Effector memory CD4-positive, alpha-beta T cell (primary cell): ENCODE data around the gene ZC3H4.
"Not testable (repeated sequence)": the region's sequence is repeated elsewhere in the genome, so short reads cannot be mapped to it uniquely, and the experiment has no call there.

ENCODE experiments used
- DNase-seq, 3 donors: peaks; one replicate each; pipeline ENCODE4 v3.0.0-alpha.2; 2020
- H3K27ac ChIP-seq: 2 replicates; pipeline ENCODE4 v1.7.0; 2013; ENCODE audit warnings: mild to moderate bottlenecking, low read length, moderate library complexity; ENCODE audit not compliant: insufficient read depth, poor library complexity, severe bottlenecking
- H3K27me3 ChIP-seq: replicated peaks from 2 replicates; pipeline ENCODE4 v1.7.0; 2013; ENCODE audit warnings: mild to moderate bottlenecking, low read length; ENCODE audit not compliant: insufficient read depth, control insufficient read depth, poor library complexity, severe bottlenecking
- H3K36me3 ChIP-seq: 2 replicates; pipeline ENCODE4 v1.7.0; 2013; ENCODE audit warnings: mild to moderate bottlenecking, low read length, moderate library complexity; ENCODE audit not compliant: control insufficient read depth, insufficient read depth
- H3K4me1 ChIP-seq: 2 replicates; pipeline ENCODE4 v1.7.0; 2013; ENCODE audit warnings: low read length, mild to moderate bottlenecking; ENCODE audit not compliant: control insufficient read depth, insufficient read depth, poor library complexity, severe bottlenecking
- H3K4me3 ChIP-seq: 2 replicates; pipeline ENCODE4 v1.7.0; 2013; ENCODE audit warnings: low read length, low read depth, mild to moderate bottlenecking; ENCODE audit not compliant: insufficient read depth, poor library complexity, severe bottlenecking
- H3K9me3 ChIP-seq: 2 replicates; pipeline ENCODE4 v1.7.0; 2013; ENCODE audit warnings: mild to moderate bottlenecking, low read length, moderate library complexity; ENCODE audit not compliant: control insufficient read depth

The ZC3H4 gene

DNA sequence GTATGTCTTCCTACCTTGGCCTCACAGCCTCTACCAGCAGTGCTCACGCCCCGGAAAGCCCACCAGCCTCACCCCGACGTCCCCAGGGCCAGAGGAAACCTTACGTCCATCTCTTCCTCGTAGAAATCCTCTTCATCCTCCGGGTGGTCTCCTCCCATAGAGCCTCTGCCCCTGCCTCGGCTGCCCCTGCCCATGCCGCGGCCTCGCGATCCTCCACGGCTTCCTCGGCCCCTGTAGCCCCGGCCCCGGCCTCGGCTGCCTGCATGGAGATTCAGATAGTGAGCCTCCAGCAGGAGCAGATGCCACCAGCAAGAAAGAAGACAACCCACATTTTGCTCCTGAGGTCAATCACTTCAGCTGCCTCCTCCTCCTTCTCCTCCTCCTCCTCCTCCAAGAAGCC is 27.3 kb downstream of the ZC3H4 start:
- Histone ChIP-seq H3K27ac (no peak overlapping the region), H3K4me3 (no peak overlapping the region), H3K9me3 (no peaks in the 10 kb centered on the region), H3K27me3 (no peaks in the 10 kb centered on the region), H3K36me3 (peaks cover 82% of the 10 kb centered on the region), H3K4me1 (no peaks in the 10 kb centered on the region)
- DNase-seq: no peak

- no peaks in the 10 kb centered on the region for H3K9me3 ChIP-seq
- H3K4me1 ChIP-seq: no peaks in the 10 kb centered on the region
- no peak for DNase-seq
- H3K27ac ChIP-seq: no peak overlapping the region
- no peaks in the 10 kb centered on the region for H3K27me3 ChIP-seq
- peaks cover 80% of the 10 kb centered on the region for H3K36me3 ChIP-seq
- no peak overlapping the region for H3K4me3 ChIP-seq
Observed at GRCh38 chr19:47084879-47085439, 28.6 kb downstream of the ZC3H4 start.

DNA sequence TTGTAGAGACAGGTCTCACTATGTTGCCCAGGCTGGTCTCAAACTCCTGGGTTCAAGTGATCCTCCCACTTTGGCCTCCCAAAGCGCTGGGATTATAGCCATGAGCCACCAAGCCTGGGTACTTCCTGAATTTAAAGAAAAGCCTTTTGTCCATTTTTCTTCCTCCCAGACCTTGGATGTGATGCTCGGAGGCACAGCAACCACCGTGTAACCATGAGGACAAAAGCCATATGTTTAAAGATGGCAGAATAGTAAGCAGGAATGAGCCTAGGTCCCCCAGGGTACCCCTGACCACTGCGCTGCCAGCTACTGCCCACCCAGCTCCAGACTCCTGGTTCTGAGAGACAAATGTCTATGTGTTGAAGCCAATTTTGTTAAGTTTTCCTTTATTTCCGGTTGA is 31.1 kb downstream of the ZC3H4 start:
- no peak for DNase-seq
- no peak overlapping the region for H3K27ac ChIP-seq
- H3K4me1 ChIP-seq: no peaks in the 10 kb centered on the region
- H3K36me3 ChIP-seq: peaks cover 63% of the 10 kb centered on the region
- no peaks in the 10 kb centered on the region for H3K9me3 ChIP-seq
- no peaks in the 10 kb centered on the region for H3K27me3 ChIP-seq
- H3K4me3 ChIP-seq: no peak overlapping the region

GRCh38 chr19:47081095-47081494 is 32.5 kb downstream of the ZC3H4 start:
- no peak for DNase-seq
- no peaks in the 10 kb centered on the region for H3K9me3 ChIP-seq
- no peak overlapping the region for H3K27ac ChIP-seq
- H3K4me1 ChIP-seq: no peaks in the 10 kb centered on the region
- H3K4me3 ChIP-seq: no peak overlapping the region
- H3K36me3 ChIP-seq: peaks cover 56% of the 10 kb centered on the region
- no peaks in the 10 kb centered on the region for H3K27me3 ChIP-seq

- peaks cover 52% of the 10 kb centered on the region for H3K36me3 ChIP-seq
- not testable (repeated sequence) for H3K9me3 ChIP-seq, H3K27me3 ChIP-seq, DNase-seq, H3K4me1 ChIP-seq, H3K4me3 ChIP-seq, H3K27ac ChIP-seq
Observed at GRCh38 chr19:47078351-47078750, 35.2 kb downstream of the ZC3H4 start.

GRCh38 chr19:47075941-47076340 is 37.6 kb downstream of the ZC3H4 start:
- no peak overlapping the region for H3K27ac ChIP-seq
- peaks cover 49% of the 10 kb centered on the region for H3K36me3 ChIP-seq
- H3K27me3 ChIP-seq: no peaks in the 10 kb centered on the region
- no peak overlapping the region for H3K4me3 ChIP-seq
- H3K4me1 ChIP-seq: no peaks in the 10 kb centered on the region
- no peaks in the 10 kb centered on the region for H3K9me3 ChIP-seq
- DNase-seq: no peak

GRCh38 chr19:47075179-47075810 is 38.3 kb downstream of the ZC3H4 start:
- Histone ChIP-seq H3K4me3 (no peak overlapping the region), H3K36me3 (peaks cover 50% of the 10 kb centered on the region), H3K27ac (no peak overlapping the region), H3K4me1 (no peaks in the 10 kb centered on the region), H3K27me3 (no peaks in the 10 kb centered on the region), H3K9me3 (no peaks in the 10 kb centered on the region)
- DNase-seq: no peak

DNA sequence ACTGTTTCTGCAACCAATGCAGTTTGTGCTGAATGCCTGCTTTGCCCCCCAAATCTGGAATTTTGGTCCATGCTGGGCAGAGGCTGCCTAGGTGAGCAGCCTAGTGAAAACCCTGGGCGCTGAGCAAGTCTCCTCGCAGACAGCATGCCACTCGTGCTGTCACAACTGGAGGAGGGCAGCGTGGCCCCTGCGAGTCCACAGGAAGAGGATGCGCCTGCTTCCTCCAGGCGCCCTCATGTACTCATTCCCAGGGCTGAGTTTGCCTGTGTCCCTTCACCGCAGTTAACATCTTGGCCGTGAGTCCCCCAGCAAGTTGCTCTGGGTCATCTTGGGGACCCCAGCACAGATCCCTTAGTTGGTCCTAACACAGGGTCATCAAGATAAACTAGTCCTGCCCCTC is 39.0 kb downstream of the ZC3H4 start:
- Histone ChIP-seq H3K4me3 (no peak overlapping the region), H3K36me3 (peaks cover 57% of the 10 kb centered on the region), H3K27ac (no peak overlapping the region), H3K4me1 (no peaks in the 10 kb centered on the region), H3K9me3 (no peaks in the 10 kb centered on the region), H3K27me3 (no peaks in the 10 kb centered on the region)
- DNase-seq: no peak

DNA sequence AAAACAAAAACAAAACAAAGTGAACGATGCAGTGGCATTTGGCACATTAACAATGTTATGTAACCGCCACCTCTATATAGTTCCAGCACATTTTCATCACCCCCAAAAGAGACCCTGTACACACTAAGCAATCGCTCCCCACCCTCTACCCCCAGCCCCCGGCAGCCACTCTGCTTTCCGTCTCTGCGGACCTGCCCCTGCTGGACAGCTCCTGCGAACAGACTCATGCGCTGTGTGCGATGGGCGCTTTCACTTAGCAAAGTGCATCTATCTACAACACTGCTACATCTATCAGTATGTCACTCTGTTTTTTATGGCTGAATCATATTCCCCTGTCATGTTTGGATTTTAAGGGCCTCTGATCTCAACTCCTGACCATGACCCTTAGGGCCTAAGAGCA is 40.0 kb downstream of the ZC3H4 start:
- H3K27me3 ChIP-seq: no peaks in the 10 kb centered on the region
- H3K9me3 ChIP-seq: no peaks in the 10 kb centered on the region
- no peak for DNase-seq
- no peak overlapping the region for H3K4me3 ChIP-seq
- H3K4me1 ChIP-seq: no peaks in the 10 kb centered on the region
- H3K27ac ChIP-seq: no peak overlapping the region
- H3K36me3 ChIP-seq: peaks cover 67% of the 10 kb centered on the region

GRCh38 chr19:47072323-47072722 is 41.3 kb downstream of the ZC3H4 start:
- H3K36me3 ChIP-seq: peaks cover 77% of the 10 kb centered on the region
- H3K9me3 ChIP-seq: no peaks in the 10 kb centered on the region
- DNase-seq: no peak
- H3K4me3 ChIP-seq: no peak overlapping the region
- no peaks in the 10 kb centered on the region for H3K27me3 ChIP-seq
- H3K27ac ChIP-seq: no peak overlapping the region
- H3K4me1 ChIP-seq: no peaks in the 10 kb centered on the region
